GM08714 (cell line): ENCODE data around the gene GAREM1.

Experiments used
- H3K4me3 ChIP-seq: fragments of 200-500 bp; sonication (Bioruptor generic); 2 replicates; pipeline ENCODE4 v1.5.1; 2014; ENCODE audit warnings: mild to moderate bottlenecking, low read length, inconsistent platforms
- ZNF274 ChIP-seq: IDR thresholded peaks from 2 replicates; pipeline ENCODE4 v1.6.1; 2012; ENCODE audit warnings: mild to moderate bottlenecking, low read depth, low read length

Gene GAREM1

DNA sequence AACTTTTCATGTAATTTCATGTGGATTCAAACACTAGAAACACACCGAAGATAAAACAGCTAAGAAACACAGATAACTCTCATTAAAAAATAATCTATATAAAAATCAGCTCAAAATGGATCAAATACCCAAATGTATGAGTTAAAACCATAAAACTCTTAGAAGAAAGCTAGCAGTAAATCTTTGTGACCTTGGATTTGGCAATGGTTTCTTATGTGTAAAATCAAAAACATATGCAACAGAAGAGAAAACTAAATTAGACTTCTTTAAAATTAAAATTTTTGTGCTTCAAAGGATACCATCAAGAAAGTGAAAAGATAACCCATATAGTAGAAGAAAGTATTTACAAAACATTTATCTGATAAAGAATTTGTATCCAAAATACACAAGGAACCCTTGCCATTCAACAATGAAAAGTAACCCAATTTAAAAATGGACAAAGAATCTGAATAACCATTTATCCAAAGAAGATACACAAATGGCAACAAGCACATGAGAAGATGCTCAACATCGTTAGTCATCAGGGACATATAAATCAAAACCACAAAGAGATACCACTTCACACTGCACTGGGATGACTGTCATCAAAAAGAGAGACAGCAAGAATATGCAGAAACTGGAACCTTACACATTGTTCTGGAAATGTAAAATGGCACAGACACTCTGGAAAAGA lies 27.5 kb downstream of the GAREM1 start:
- TF ChIP-seq ZNF274: no peak
- H3K4me3 ChIP-seq: no peak overlapping the region

DNA sequence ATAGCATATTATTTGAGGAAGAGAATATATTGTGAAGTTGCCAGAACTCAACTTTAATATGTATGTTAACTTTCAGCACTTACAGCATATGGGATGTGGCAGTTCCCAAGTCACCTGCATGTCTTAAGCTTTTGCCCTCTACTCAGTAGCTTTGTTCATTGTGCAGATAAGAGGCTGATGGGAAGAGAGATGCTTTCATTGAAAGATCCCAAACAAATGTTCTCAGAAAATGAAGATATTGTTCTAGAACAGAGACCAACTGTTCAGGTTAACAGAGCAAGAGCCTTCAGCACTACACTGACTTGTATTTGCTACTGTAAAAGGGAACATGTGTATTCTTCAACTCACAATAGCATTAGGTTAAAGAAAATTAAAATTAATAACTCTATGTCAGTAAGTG lies 28.1 kb downstream of the GAREM1 start:
- TF ChIP-seq ZNF274: no peak

GRCh38 chr18:32441533-32441932 lies 29.1 kb downstream of the GAREM1 start:
- TF ChIP-seq ZNF274: no peak

More for the DNA sequence above, 28.1 kb downstream of the GAREM1 start:
- H3K4me3 ChIP-seq: no peak overlapping the region

DNA sequence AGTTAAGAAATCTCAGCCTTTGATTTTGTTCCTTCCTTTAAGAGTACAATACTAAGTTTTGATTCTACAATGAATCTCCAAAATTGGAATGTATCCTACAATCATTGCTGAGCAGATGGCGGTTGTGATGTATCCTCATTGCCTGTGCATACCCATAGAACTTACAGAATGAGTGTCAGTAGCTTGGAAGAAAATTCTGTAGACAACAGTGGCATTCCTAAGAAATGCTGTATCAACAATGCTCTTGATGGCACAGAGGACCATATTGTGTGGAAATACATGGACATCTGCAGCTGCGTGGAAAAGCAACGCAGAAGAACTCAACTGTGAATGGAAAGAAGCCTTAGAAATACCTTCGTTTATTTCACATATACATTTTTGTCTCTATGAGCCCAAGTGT lies 30.2 kb downstream of the GAREM1 start:
- no peak for TF ChIP-seq ZNF274
- H3K4me3 ChIP-seq: no peak overlapping the region

More at GRCh38 chr18:32441533-32441932, 29.1 kb downstream of the GAREM1 start:
- H3K4me3 ChIP-seq: no peak overlapping the region

DNA sequence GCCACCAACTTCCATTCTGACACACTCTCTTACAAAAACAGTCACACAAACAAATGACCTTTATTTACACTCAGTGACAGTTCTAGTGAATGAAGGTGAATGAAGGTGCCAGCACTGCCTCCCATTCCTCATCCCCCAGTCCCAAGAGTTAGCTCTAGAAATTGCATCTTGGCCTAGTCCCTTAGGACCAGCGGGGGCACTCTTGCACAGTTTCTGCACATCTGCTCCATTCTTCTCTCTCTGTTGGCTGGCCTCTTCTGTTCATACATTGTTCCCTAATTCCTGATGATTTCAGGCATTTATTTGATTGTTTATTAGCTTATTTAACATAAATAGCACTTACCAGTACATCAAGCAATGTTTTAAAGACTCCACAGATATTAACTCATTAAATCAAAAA lies 30.9 kb downstream of the GAREM1 start:
- H3K4me3 ChIP-seq: no peak overlapping the region
- TF ChIP-seq ZNF274: no peak

DNA sequence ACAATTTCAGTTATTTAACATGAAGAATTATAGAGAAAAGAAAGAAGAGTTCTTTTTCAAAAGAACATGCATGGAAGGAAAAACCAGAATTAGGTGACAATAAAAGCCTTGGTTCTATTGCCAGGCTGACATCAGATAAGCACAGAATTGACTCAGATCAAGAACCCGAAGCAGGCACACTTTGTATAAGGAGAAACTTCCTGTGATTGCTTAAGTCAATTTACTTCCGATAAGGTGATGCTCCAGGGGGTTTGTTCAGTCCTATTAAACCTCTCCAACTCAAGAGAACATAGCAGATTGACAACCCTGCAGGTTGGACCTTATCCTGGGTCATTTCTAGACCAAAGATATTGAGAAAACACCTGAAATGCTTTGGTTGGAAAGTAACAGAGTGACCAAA lies 31.4 kb downstream of the GAREM1 start:
- no peak for TF ChIP-seq ZNF274
- H3K4me3 ChIP-seq: no peak overlapping the region

DNA sequence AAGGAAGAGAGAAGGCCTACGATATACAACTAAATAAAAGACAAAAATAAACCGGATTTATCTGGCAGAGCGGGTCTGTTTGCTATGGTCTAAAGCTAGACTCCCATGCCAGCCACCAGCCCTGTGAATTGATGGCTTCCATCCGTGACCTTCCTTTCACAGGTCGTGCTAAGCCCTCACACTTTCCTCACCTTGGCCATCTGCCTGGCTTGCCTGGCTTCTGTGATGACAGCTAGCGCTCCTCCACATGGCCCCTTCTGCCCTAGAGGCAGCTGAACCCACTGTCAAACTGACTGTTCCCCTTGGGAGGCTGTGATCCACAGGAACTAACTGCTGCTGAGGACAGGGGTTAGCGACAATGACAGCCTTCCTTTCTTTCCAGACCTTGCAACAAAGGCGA lies 32.5 kb downstream of the GAREM1 start:
- TF ChIP-seq ZNF274: no peak
- no peak overlapping the region for H3K4me3 ChIP-seq

DNA sequence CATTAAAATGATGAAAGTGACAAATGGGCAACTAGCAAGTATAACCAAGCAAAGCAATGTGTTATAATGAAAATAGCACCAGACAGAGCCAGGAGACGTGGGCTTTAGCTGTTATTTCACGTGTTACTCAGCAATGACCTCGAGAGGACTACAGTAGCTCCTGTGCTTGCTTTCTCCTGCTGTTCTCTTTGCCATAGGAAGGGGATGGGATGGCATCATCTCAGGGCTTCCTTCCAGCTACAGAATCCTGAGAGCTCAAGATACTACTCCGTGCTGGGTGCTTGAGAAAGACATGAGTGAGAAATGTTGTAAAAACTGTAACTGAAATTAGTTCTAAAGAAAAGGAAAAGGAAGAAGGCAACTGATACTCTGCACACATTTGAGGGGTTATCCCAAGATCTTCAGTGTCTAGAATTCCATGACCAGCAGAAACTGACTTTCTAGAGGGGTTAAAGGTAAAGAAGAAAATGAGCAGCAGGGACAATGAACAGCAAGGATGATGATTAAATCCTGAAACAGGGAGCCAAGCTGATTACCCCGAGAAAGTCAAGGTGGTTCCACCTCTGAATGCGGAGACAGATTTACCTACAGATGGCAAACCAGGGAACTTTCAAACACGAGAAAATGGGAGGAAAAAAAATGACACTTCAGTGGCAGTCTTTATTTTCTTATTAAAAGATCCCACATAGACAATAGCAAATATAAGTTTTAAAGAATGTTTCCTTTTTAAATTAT lies 33.4 kb downstream of the GAREM1 start:
- no peak for TF ChIP-seq ZNF274
- no peak overlapping the region for H3K4me3 ChIP-seq

DNA sequence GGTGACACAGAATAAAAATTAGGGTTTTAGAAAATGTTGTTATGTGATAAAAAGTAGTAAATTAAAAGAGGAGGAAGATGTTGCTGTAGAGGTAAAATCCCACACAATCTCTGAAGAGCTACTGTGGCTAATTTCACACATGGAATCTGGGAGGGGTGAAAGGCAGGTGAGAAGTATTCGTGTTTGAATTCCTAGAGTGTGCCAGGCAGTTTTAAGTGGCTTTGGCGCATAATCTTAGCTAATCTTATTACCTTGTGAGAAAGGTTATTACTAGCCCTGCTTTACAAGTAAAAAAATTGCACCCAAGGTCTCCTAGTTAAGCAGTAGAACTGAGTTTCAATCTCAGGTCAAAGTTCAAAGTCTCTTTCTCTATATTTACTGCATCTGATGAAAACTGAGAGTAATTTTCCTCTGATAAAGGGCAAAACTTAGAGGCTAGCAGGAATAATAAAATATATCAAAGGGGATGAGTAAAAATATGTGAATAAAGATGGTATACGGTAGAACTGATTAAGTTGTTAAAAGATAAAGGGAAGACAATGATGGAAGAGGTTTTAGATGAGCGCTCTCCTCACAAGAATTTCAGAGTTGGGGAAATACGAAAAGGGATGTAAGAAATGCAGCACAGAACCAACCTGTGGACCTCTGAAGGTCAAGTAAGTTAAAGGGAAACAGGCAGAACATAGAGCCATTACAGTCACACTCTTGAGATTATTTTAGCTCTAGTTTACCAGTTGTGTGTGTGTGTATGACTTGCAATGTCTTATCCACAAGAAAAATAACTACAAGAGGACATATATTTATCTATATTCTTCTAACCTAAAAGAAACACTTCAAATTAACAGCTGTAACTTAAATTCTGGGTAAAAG lies 34.8 kb downstream of the GAREM1 start:
- TF ChIP-seq ZNF274: no peak
- no peak overlapping the region for H3K4me3 ChIP-seq

DNA sequence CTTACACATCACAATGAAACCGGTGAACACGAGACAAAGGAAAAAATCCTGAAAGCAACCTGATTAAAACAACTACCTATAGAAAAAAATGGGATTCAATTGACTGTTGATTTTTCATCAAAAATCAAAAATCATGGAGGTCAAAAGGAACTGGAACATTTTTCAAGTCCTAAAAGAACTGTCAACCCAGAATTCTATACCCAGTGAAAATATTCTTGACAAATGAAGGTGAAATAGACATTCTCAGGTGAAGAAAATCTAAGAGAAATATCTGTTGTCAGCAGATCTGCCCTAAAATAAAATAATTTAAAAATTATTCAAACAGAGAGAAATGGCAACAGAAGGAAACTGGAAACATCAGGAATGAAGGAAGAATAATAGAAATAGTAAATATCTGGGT lies 38.9 kb downstream of the GAREM1 start:
- no peak for TF ChIP-seq ZNF274

GRCh38 chr18:32429402-32429801 lies 41.3 kb downstream of the GAREM1 start:
- no peak overlapping the region for H3K4me3 ChIP-seq
- no peak for TF ChIP-seq ZNF274

More for the DNA sequence above, 38.9 kb downstream of the GAREM1 start:
- no peak overlapping the region for H3K4me3 ChIP-seq

DNA sequence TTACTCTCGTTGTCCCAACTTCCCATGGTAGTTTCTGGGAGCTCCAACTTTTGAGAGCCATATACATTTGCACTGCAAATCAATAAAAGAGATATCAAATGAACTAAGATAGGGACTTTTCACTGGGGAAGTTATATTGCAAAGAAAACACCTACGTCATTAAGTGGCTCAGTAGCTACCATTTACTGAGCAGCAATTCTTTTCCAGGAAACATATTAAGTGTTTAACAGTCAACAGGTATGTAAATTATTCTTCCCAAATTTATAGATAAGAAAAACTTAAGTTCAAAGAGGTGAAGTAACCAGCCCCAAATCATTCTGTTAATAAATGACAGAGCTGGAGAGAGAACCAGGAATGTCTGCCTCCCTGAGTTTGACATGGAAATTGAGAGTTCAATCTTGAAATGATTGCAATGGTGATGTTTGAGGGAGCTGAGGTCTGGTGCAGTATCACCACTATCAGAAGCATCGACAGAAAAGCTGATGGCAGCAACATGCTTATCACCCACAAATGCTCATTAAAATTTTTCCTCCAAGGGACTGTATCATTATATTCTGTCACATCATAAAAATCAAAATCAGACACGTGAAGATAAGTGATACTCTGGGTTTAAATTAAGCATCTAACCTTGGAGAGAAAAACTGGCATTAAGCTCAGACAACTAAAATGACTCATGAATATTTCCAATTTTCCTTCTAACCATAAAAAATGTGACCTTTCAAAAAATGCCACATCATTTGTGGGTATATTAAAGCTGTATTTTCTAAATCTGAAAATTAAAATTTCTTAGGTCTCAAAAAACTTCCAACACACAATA lies 43.4 kb downstream of the GAREM1 start:
- no peak overlapping the region for H3K4me3 ChIP-seq
- no peak for TF ChIP-seq ZNF274

- no peak overlapping the region for H3K4me3 ChIP-seq
- no peak for TF ChIP-seq ZNF274
Measured at GRCh38 chr18:32425466-32425865, 45.2 kb downstream of the GAREM1 start.

GRCh38 chr18:32424696-32425095 lies 46.0 kb downstream of the GAREM1 start:
- no peak overlapping the region for H3K4me3 ChIP-seq
- no peak for TF ChIP-seq ZNF274
